NB4 (cell line): ENCODE results near the gene NEURL2.

Source experiments
- CTCF ChIP-seq: IDR thresholded peaks from one replicate; pipeline ENCODE4 v1.5.1; 2012; ENCODE audit warnings: low read depth, low read length
- MAX ChIP-seq: IDR thresholded peaks from 2 replicates; pipeline ENCODE4 v1.6.1; 2011; ENCODE audit warnings: low read depth, low read length
- MYC ChIP-seq: IDR thresholded peaks from 2 replicates; pipeline ENCODE4 v1.6.1; 2011; ENCODE audit warnings: low read depth, low read length
- POLR2A ChIP-seq: IDR thresholded peaks from 2 replicates; pipeline ENCODE4 v1.6.1; 2011; ENCODE audit warnings: mild to moderate bottlenecking; ENCODE audit not compliant: insufficient read length; ENCODE audit errors: extremely low read depth

- TF ChIP-seq CTCF, result no peak
- no peak for TF ChIP-seq POLR2A
- TF ChIP-seq MAX, result no peak
- no peak for TF ChIP-seq MYC
Observed at GRCh38 chr20:45850238-45850637, 40.8 kb downstream of the NEURL2 start.
